LNCAP (cell line): ENCODE data around the gene HECTD2.

Experiments
- CTCF ChIP-seq: fragments of 450-650 bp; IDR thresholded peaks from 2 replicates; pipeline ENCODE4 v1.5.1; 2017; ENCODE audit warnings: mild to moderate bottlenecking

Gene HECTD2

GRCh38 chr10:91378061-91378460 is 32.1 kb upstream of the HECTD2 start:
- TF ChIP-seq CTCF, result no peak

GRCh38 chr10:91380873-91381256 is 29.3 kb upstream of the HECTD2 start:
- no peak for TF ChIP-seq CTCF

GRCh38 chr10:91381257-91381891 is 28.8 kb upstream of the HECTD2 start:
- no peak for TF ChIP-seq CTCF

- no peak for TF ChIP-seq CTCF
These were observed 24.6 kb upstream of the HECTD2 start for GRCh38 chr10:91385306-91386085.

- TF ChIP-seq CTCF, result peak; percentile 67
These were observed 20.3 kb upstream of the HECTD2 start for GRCh38 chr10:91389636-91390512.

- no peak for TF ChIP-seq CTCF
These were observed 18.2 kb upstream of the HECTD2 start for GRCh38 chr10:91391920-91392319.

- no peak for TF ChIP-seq CTCF
These were observed 3.8 kb upstream of the HECTD2 start for GRCh38 chr10:91406322-91406721.
